ENCODE measurements around the gene DNAJC5.
"Not testable (repeated sequence)": the region's sequence is repeated elsewhere in the genome, so short reads cannot be mapped to it uniquely, and the experiment has no call there.

The DNAJC5 gene

DNA sequence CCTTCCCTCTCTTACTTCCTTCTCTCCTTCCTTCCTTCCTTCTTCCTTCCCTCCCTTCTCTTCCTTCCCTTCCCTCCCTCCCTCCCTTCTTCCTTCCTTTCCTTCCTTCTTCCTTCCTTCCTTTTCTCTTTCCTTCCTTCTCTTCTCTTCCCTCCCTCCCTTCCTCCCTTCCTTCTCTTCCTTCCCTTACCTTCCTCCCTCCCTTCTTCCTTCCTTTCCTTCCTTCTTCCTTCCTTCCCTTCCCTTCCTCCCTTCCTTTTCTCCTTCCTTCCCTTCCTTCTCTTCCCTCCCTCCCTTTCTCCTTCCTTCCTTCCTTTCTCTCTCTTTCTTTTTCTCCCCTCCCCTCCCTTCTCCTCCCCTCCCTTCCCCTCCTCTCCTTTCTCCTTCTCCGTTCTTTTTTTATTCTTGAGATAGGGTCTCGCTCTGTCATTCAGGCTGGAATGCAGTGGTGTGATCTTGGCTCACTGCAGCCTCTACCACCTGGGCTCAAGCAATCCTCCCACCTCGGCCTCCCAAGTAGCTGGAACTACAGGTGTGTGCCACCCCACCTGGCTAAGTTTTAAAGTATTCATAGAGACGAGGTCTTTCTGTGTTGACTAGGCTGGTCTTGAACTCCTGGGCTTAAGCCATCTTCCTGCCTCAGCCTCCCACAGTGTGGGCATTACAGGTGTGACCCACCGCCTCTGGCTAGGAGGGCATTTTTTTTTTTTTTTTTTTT, 75.9 kb downstream of the DNAJC5 start:
- no peak for DNase-seq

DNA sequence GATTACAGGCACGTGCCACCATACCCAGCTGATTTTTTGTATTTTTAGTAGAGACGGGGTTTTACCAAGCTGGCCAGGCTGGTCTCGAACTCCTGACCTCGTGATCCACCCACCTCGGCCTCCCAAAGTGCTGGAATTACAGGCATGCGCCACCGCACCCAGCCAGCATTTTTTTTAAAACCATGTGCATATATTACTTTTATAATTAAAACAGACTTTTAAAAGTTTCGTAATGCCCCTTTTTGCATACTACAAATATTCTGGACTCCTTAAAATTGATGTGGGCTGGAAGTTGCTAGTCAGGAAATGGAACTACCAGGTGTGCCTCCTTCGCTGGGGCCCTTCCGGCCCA, 77.0 kb downstream of the DNAJC5 start:
- DNase-seq = not testable (repeated sequence)

- no peak for DNase-seq
Measured at GRCh38 chr20:63972312-63973159, 77.6 kb downstream of the DNAJC5 start.

GRCh38 chr20:63973160-63973479, 78.2 kb downstream of the DNAJC5 start:
- no peak for DNase-seq

- peak; percentile 82 for DNase-seq
Measured at GRCh38 chr20:63973636-63974401, 78.9 kb downstream of the DNAJC5 start.

DNA sequence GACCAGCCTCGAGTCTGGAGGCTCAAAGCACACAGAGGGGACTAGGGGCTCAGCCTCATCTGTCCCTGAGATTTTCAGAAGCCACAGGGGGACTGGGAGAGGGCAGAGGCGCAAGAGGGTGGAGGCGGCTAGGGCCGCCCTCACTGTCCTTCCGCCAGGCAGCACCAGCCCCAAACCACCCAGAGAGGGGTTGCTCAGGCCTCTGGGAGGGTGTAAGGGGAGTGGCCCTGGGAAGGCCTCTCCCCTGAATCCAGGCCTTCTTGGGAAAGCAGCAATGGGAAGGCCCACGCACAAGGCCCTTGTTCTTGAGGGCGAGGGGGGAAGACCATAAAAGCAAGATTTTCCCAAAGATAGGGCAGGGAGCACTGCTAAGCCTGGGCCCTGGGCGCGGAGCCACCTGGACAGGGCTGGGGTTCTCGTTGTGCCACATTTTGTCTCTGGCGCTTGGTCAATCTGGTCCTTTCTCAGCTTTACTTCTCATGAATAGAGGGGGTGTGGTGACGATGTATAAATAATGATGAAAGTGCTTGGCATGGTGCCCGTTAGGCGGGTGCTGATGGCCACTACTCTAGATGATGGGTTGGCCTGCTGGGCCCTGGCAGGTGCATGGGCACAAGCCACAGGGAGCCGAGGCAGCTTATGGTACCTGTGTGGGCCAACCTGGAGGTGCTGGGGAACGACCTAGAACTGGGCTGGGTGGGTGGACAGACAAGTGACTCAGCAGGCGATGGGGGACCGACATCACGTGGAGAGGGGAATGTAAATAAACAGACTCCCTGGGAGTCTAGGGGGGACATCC, 79.7 kb downstream of the DNAJC5 start:
- no peak for DNase-seq

DNA sequence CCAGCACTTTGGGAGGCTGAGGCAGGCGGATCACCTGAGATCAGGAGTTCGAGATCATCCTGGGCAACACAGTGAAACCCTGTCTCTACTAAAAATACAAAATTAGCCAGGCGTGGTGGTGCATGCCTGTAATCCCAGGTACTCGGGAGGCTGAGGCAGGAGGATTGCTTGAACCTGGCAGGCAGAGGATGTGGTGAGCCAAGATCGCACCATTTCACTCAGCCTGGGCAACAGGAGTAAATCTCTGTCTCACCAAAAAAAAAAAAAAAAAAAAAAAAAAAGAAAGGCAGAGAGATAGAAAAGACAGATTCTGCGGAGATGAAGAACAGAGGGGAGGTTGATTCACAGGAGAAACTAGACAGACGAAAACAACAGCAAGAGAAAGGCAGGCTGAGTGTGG, 81.6 kb downstream of the DNAJC5 start:
- DNase-seq = not testable (repeated sequence)

- no peak for DNase-seq
Measured at GRCh38 chr20:63976980-63977738, 82.2 kb downstream of the DNAJC5 start.

DNA sequence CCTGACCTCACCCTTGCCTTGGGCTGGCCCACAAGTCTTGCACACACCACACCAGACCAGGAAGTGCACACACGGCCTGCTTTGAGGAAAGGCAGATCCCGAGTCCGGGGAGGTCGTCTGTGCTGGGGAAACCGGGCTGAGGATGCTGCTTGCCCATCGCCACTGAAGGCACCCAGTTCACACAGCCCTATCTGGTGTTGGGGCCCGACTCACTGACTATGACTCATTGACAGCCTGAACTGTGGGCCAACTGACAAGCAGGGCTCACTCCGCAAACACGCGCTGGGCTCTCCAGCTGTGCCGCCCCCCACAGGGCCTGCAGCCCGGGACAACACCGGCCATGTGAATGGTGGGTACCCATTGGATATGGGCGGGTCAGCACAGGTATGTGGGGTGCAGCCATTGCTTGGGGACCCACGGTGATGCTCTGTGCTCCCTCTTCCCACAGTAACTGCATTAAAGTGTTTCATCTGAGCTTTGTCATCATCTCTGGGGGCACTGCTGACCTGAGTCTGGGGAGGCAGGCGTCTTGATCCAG, 82.9 kb downstream of the DNAJC5 start:
- DNase-seq = peak; percentile 87

DNA sequence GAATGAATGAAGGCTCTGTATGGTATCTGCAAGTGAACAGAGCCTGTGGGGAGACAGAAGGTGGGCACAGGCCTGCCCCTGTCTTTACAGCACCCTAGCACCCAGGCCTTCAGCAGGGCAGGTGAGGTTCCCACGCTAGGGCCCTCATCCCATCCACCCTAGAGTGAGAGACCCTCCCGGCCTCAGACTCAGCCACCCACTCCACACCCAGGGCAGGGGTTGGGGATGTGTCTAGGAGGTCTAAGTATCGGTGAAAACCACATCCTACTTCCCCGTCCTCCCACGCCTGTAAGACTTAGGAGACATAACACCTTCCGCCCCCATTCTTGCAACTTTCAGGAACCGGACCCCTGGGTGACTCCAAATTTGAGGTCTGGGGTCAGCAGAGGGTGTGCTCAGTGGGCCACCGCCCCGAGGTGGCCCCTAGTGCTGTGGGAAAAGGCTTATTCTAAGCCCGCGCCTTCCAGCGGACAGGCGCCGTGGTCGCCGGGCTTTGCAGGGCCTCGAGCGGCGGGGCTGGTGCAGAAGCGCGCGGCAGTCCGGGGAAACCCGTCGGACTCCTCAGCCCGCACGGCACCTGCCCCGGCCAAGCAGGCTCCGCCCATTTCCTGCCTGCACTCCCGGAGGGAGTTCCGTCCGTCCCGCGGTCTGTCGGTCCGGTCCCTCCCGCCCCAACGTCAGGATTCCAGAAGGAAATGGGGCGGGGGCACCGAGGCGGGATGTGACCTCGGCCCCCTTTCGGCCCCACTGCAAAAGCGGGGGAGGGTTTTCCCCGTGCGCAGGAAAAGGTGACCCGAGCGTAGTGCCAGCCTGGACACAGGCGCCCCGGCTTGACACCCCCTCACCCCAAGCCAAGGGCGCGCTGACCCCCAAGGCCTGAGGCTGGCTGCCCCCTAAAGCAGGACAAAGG, 83.6 kb downstream of the DNAJC5 start:
- DNase-seq = peak; percentile 71

DNA sequence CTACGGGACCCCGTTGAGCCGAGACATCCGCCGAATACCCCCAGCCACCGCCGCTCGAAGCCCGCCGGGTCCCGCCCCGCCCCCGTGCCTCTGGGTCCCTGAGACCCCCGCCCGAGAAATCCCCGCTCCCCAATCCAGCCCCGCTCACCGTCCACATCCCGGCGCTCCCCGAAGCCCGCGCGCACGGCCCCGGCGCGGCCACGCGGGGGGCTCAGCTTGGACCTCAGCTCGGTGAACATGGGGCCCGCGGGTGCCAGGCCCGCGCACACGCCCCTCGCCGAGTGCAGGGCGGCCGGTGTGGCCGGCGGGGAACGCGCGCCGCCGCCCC, 84.3 kb downstream of the DNAJC5 start:
- no peak for DNase-seq

DNA sequence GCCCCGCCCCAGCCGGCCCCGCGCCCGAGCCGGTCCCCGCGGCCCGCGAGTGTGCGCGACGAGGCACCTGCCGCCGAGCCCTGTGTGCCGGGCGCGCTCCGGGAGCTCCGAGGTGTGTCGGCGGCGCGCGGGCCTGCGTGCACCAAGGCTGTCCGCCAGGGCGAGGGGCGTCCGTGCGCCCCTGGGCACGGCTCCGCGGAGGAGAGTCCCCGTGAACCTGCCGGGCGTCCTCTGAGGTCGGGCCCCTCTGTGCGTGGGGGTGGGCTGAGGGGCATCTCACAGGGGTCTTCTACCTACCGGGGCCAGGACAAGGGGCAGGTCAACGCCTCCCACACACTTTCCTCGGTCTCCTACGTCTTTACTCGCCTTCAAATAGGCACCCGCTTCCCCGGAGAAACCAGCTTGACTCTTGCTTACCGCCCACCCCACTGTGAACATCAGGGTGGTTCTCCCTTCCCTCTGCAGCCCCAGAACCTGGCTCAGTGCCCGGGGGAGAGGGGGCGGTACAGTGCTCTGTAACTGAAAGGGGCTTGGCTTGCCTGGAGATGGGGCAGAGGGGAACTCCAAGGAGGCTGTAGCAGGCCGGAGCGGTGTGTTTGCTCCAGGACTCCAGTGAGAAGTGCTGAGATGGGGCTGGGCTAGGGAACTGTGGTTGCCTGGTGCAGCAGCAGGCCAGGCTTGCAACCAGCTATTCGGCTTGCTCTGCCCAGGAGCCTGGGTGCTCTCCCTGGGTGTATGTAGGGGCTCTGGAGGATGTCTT, 84.8 kb downstream of the DNAJC5 start, which contains the start of gene SAMD10:
Gene SAMD10 (minus strand): TSS at position 86 of the 760 bp plus-strand sequence. CDS start 175 bp downstream, outside the sequence.
- peak; percentile 50 for DNase-seq

- no peak for DNase-seq
Measured at GRCh38 chr20:63980317-63980805, 85.4 kb downstream of the DNAJC5 start.

GRCh38 chr20:63980806-63981728, 86.1 kb downstream of the DNAJC5 start, which contains the start of gene PRPF6:
Gene PRPF6 (plus strand): TSS chr20:63981132. CDS start chr20:63981246, 114 bp downstream.
- peak; percentile 95 for DNase-seq

- no peak for DNase-seq
Measured at GRCh38 chr20:63982937-63983336, 88.0 kb downstream of the DNAJC5 start.

All from EL (cell line).